ENCODE measurements around the gene BPIFB3.

Gene BPIFB3

DNA sequence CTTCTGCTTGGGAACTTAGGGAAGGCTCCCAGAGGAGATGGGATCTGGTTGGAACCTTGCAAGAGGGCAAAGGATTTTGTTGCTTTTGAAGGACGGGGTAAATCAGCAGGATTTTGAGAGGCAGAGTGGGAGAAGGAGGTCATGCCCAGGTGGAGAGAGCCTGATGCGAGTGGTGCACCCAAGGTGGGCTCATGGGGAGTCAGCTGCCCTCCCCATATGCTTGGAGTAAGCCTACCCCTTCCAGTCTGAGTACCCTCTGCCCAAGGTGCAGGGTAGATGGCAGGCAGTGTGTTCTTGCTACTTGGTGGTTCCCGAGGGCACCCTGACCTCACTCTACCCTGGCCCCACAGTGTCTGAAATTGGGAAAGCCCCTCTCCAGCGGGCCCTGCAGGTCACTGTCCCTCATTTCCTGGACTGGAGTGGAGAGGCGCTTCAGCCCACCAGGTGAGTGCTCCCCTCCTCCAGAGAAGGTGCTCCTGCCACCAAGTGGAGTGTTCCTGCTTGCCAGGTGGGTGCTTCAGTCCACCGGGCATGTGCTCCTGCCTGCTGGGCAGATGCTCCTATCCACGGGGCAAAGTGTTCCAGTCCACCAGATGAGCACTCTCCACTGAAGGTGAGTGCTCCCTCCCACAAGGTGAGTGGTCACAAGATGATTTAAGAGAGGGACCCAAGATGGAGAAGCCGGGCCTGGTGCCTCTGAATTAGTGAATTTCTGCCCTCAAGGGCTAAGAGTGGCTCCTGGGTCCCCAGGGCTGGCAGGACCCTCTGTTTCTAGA, 42.8 kb upstream of the BPIFB3 start:
- no peak overlapping the region for H3K4me2 ChIP-seq (ENCODE audit: low read length)
- H4K20me1 ChIP-seq (ENCODE audit: control insufficient read depth, insufficient read depth, low read depth, low read length), result no peaks in the 10 kb centered on the region
- no peaks in the 10 kb centered on the region for H3K4me1 ChIP-seq (ENCODE audit: control insufficient read depth, low read length)
- H3K9me3 ChIP-seq (ENCODE audit: control insufficient read depth, insufficient read depth, low read length), result no peaks in the 10 kb centered on the region
- no peaks in the 10 kb centered on the region for H3K79me2 ChIP-seq (ENCODE audit: control insufficient read depth, low read length)
- H3K27me3 ChIP-seq (ENCODE audit: control insufficient read depth, low read length), result 0 out of 2 replicates have a peak, but pooled peaks cover 4% of the 10 kb centered on the region
- H3K36me3 ChIP-seq (ENCODE audit: control insufficient read depth, low read length), result no peaks in the 10 kb centered on the region
- no peak for TF ChIP-seq EZH2phosphoT487 (IDR thresholded peaks at IDR 0.05; ENCODE audit: borderline replicate concordance, low read length)
- TF ChIP-seq, protein P1, sequence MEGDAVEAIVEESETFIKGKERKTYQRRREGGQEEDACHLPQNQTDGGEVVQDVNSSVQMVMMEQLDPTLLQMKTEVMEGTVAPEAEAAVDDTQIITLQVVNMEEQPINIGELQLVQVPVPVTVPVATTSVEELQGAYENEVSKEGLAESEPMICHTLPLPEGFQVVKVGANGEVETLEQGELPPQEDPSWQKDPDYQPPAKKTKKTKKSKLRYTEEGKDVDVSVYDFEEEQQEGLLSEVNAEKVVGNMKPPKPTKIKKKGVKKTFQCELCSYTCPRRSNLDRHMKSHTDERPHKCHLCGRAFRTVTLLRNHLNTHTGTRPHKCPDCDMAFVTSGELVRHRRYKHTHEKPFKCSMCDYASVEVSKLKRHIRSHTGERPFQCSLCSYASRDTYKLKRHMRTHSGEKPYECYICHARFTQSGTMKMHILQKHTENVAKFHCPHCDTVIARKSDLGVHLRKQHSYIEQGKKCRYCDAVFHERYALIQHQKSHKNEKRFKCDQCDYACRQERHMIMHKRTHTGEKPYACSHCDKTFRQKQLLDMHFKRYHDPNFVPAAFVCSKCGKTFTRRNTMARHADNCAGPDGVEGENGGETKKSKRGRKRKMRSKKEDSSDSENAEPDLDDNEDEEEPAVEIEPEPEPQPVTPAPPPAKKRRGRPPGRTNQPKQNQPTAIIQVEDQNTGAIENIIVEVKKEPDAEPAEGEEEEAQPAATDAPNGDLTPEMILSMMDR (IDR thresholded peaks at IDR 0.05; ENCODE audit: low read depth, low read length, poor library complexity, severe bottlenecking), result no peak
- no peak overlapping the region for H3K27ac ChIP-seq (ENCODE audit: low read depth, low read length)
- no peak overlapping the region for H3K4me3 ChIP-seq (ENCODE audit: low read length)
- H3K9me2 ChIP-seq (replicated peaks; ENCODE audit: control insufficient read depth, low read length), result no peaks in the 10 kb centered on the region
- no peaks in the 10 kb centered on the region for H3F3A ChIP-seq (ENCODE audit: control insufficient read depth, insufficient read depth)

DNA sequence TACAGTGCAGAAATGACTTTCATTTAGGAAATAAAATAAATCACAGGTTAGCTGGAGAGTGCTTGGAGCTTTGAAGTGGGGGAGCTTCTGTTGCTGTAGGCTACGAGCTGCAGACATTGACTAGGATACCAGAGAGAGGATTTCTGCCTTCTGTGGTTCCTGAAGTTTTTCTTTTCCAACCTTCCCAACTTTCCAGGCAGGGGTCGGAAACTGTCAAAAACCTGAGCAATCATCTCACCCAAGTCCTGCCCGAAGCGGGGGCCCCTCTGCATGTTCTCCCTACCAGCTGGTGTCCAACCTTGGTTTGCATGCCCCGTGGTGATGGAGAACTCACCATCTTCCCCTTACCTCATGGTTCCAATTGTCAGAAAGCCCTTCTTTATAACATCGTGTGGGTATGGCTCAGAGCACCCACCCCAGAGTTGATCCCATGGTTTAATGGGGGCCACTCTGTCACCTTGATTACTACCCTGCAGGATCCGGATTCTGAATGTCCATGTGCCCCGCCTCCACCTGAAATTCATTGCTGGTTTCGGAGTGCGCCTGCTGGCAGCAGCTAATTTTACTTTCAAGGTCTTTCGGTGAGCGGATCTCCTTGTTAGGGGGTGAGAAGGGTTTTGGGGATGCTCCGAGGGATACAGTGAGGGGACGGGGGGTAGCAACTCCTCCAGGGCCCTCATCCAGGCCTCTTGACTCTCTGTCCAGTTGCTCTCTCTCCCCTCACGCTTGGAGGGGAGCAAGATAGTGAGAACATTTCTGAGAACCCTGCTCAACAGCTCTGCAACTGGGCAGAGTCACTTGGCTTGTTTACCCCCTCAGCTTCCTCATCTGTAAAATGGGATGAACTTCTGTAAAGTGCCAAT, 41.1 kb upstream of the BPIFB3 start:
- H3K9me2 ChIP-seq (replicated peaks; ENCODE audit: control insufficient read depth, low read length), result no peaks in the 10 kb centered on the region
- H4K20me1 ChIP-seq (ENCODE audit: control insufficient read depth, insufficient read depth, low read depth, low read length), result no peaks in the 10 kb centered on the region
- no peak for TF ChIP-seq EZH2phosphoT487 (IDR thresholded peaks at IDR 0.05; ENCODE audit: borderline replicate concordance, low read length)
- TF ChIP-seq, protein P1 (IDR thresholded peaks at IDR 0.05; ENCODE audit: low read depth, low read length, poor library complexity, severe bottlenecking), result no peak
- 0 out of 2 replicates have a peak, but pooled peaks cover 4% of the 10 kb centered on the region for H3K27me3 ChIP-seq (ENCODE audit: control insufficient read depth, low read length)
- H3F3A ChIP-seq (ENCODE audit: control insufficient read depth, insufficient read depth), result no peaks in the 10 kb centered on the region
- H3K36me3 ChIP-seq (ENCODE audit: control insufficient read depth, low read length), result no peaks in the 10 kb centered on the region
- no peak overlapping the region for H3K27ac ChIP-seq (ENCODE audit: low read depth, low read length)
- H3K4me3 ChIP-seq (ENCODE audit: low read length), result no peak overlapping the region
- no peaks in the 10 kb centered on the region for H3K9me3 ChIP-seq (ENCODE audit: control insufficient read depth, insufficient read depth, low read length)
- no peaks in the 10 kb centered on the region for H3K79me2 ChIP-seq (ENCODE audit: control insufficient read depth, low read length)
- H3K4me2 ChIP-seq (ENCODE audit: low read length), result no peak overlapping the region
- no peaks in the 10 kb centered on the region for H3K4me1 ChIP-seq (ENCODE audit: control insufficient read depth, low read length)

DNA sequence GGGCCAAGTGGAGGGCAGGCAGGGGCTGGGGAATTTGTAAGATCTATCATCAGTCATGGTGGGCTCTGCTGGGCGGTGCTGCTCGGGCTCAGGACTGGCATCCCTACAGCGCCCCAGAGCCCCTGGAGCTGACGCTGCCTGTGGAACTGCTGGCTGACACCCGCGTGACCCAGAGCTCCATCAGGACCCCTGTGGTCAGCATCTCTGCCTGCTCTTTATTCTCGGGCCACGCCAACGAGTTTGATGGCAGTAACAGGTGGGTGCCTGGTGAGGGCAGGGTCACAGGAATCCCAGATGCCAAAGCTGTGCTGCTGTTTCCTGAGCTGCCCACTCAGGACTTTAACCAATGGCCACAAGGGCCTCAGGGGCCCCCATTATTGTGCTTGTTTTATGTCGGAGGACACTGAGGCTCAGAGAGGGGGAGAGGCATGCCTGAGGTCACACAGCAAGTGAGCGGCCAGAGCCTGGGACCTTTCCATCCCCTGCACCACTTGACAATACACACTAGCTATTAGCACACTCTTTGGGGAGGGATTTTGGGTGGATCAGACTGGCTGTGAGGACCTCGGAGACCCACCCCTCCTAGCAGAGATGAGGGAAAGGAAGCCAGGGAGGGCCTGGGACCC, 39.9 kb upstream of the BPIFB3 start:
- TF ChIP-seq, protein P1 (IDR thresholded peaks at IDR 0.05; ENCODE audit: low read depth, low read length, poor library complexity, severe bottlenecking), result no peak
- TF ChIP-seq EZH2phosphoT487 (IDR thresholded peaks at IDR 0.05; ENCODE audit: borderline replicate concordance, low read length), result no peak
- Histone ChIP-seq H3K27me3 (ENCODE audit: control insufficient read depth, low read length) (0 out of 2 replicates have a peak, but pooled peaks cover 4% of the 10 kb centered on the region), H3K79me2 (ENCODE audit: control insufficient read depth, low read length) (no peaks in the 10 kb centered on the region), H3K9me3 (ENCODE audit: control insufficient read depth, insufficient read depth, low read length) (no peaks in the 10 kb centered on the region), H4K20me1 (ENCODE audit: control insufficient read depth, insufficient read depth, low read depth, low read length) (no peaks in the 10 kb centered on the region), H3K9me2 (replicated peaks; ENCODE audit: control insufficient read depth, low read length) (no peaks in the 10 kb centered on the region), H3F3A (ENCODE audit: control insufficient read depth, insufficient read depth) (no peaks in the 10 kb centered on the region), H3K4me2 (ENCODE audit: low read length) (no peak overlapping the region), H3K4me3 (ENCODE audit: low read length) (no peak overlapping the region), H3K27ac (ENCODE audit: low read depth, low read length) (no peak overlapping the region), H3K36me3 (ENCODE audit: control insufficient read depth, low read length) (no peaks in the 10 kb centered on the region), H3K4me1 (ENCODE audit: control insufficient read depth, low read length) (no peaks in the 10 kb centered on the region)
